Anterior cingulate cortex (tissue), 58 donors: Measurements from ENCODE around the gene ACSM5.
"Not testable (repeated sequence)": the region's sequence is repeated elsewhere in the genome, so short reads cannot be mapped to it uniquely, and the experiment has no call there.

ENCODE experiments used
- DNase-seq, 58 donors: peaks; one replicate each; lab custom pipeline; 2025; lab: John Stamatoyannopoulos, UW

ACSM5 gene

GRCh38 chr16:20441191-20441590 is 31.9 kb downstream of the ACSM5 start:
- no peak for DNase-seq

- not testable (repeated sequence) for DNase-seq
Observed at GRCh38 chr16:20441859-20442258, 32.5 kb downstream of the ACSM5 start.

- not testable (repeated sequence) for DNase-seq
Observed at GRCh38 chr16:20446652-20447393, 37.5 kb downstream of the ACSM5 start.

- not testable (repeated sequence) for DNase-seq
Observed at GRCh38 chr16:20451364-20451763, 42.0 kb downstream of the ACSM5 start, which contains the start of gene ACSM2A. Gene ACSM2A (plus strand): TSS chr16:20451521. CDS start chr16:20460115, 8,594 bp downstream.

- not testable (repeated sequence) for DNase-seq
Observed at GRCh38 chr16:20453633-20454032, 44.3 kb downstream of the ACSM5 start.

GRCh38 chr16:20459227-20459626 is 49.9 kb downstream of the ACSM5 start:
- DNase-seq = not testable (repeated sequence)

- not testable (repeated sequence) for DNase-seq
Observed at GRCh38 chr16:20460313-20460712, 51.0 kb downstream of the ACSM5 start.

- DNase-seq = not testable (repeated sequence)
Observed at GRCh38 chr16:20468954-20469353, 59.6 kb downstream of the ACSM5 start.

GRCh38 chr16:20469930-20470329 is 60.6 kb downstream of the ACSM5 start:
- DNase-seq = not testable (repeated sequence)

GRCh38 chr16:20470732-20471131 is 61.4 kb downstream of the ACSM5 start:
- not testable (repeated sequence) for DNase-seq

GRCh38 chr16:20477188-20477744 is 67.9 kb downstream of the ACSM5 start:
- DNase-seq = not testable (repeated sequence)

GRCh38 chr16:20483989-20484388 is 74.7 kb downstream of the ACSM5 start:
- not testable (repeated sequence) for DNase-seq

GRCh38 chr16:20484726-20485125 is 75.4 kb downstream of the ACSM5 start:
- no peak for DNase-seq

GRCh38 chr16:20485408-20485807 is 76.1 kb downstream of the ACSM5 start:
- no peak for DNase-seq
